KBM-7 (cell line): ENCODE results near the gene PCED1A.
A peak's percentile ranks its signal among the peaks of the same experiment; 100 is the strongest.
"Not testable (repeated sequence)": the region's sequence is repeated elsewhere in the genome, so short reads cannot be mapped to it uniquely, and the experiment has no call there.

ENCODE experiments used
- DNase-seq: peaks from one replicate; pipeline ENCODE4 v3.0.0-alpha.2; 2015
- in situ Hi-C: fragments of 300-500 bp; cut with MboI; formaldehyde crosslinking; loops from 2 replicates; pipeline ENCODE4 v1.14.3; 2020; ENCODE audit warnings: low sequenced_read_pairs, low pct_unique_long_range_greater_than_20kb, mixed read lengths

PCED1A gene

GRCh38 chr20:2835331-2835796, 5.1 kb downstream of the PCED1A start:
- in situ Hi-C loops = no loop called here
- no peak for DNase-seq

- in situ Hi-C loops = no loop called here
- no peak for DNase-seq
Observed at GRCh38 chr20:2834401-2835110, 5.9 kb downstream of the PCED1A start.

GRCh38 chr20:2833761-2834160, 6.7 kb downstream of the PCED1A start:
- DNase-seq = no peak
- in situ Hi-C loops = no loop called here

GRCh38 chr20:2831206-2831605, 9.2 kb downstream of the PCED1A start:
- not testable (repeated sequence) for DNase-seq

GRCh38 chr20:2829376-2829775, 11.1 kb downstream of the PCED1A start:
- in situ Hi-C loops = no loop called here
- no peak for DNase-seq

More at GRCh38 chr20:2831206-2831605, 9.2 kb downstream of the PCED1A start:
- in situ Hi-C loops = not testable (repeated sequence)

- in situ Hi-C loops = no loop called here
Observed at GRCh38 chr20:2826655-2827054, 13.8 kb downstream of the PCED1A start.

GRCh38 chr20:2825761-2826160, 14.7 kb downstream of the PCED1A start:
- DNase-seq = no peak
- in situ Hi-C loops = no loop called here

More at GRCh38 chr20:2826655-2827054, 13.8 kb downstream of the PCED1A start:
- DNase-seq = peak; percentile 13

GRCh38 chr20:2822073-2822472, 18.4 kb downstream of the PCED1A start:
- in situ Hi-C loops = no loop called here
- peak; percentile 42 for DNase-seq

GRCh38 chr20:2820896-2821869, 19.3 kb downstream of the PCED1A start:
- DNase-seq = no peak
- in situ Hi-C loops = no loop called here

- in situ Hi-C loops = no loop called here
- no peak for DNase-seq
Observed at GRCh38 chr20:2820084-2820895, 20.2 kb downstream of the PCED1A start.

- in situ Hi-C loops = no loop called here
- DNase-seq = no peak
Observed at GRCh38 chr20:2817891-2818595, 22.4 kb downstream of the PCED1A start.

- DNase-seq = no peak
- in situ Hi-C loops = no loop called here
Observed at GRCh38 chr20:2817341-2817726, 23.1 kb downstream of the PCED1A start.

- DNase-seq = peak; percentile 52
- in situ Hi-C loops = no loop called here
Observed at GRCh38 chr20:2816583-2817340, 23.7 kb downstream of the PCED1A start.

GRCh38 chr20:2816030-2816582, 24.3 kb downstream of the PCED1A start, which contains the start of gene TMEM239:
Gene TMEM239 (plus strand): TSS chr20:2816364. CDS start chr20:2816555, 191 bp downstream.
- in situ Hi-C loops = no loop called here
- DNase-seq = no peak

- no peak for DNase-seq
- in situ Hi-C loops = no loop called here
Observed at GRCh38 chr20:2815242-2815900, 25.1 kb downstream of the PCED1A start.

GRCh38 chr20:2814587-2815051, 25.8 kb downstream of the PCED1A start, which contains the start of gene C20orf141:
Gene C20orf141 (plus strand): TSS chr20:2814987. CDS start chr20:2815185, 198 bp downstream.
- DNase-seq = peak; percentile 53
- in situ Hi-C loops = no loop called here

- in situ Hi-C loops = no loop called here
- DNase-seq = no peak
Observed at GRCh38 chr20:2814076-2814475, 26.4 kb downstream of the PCED1A start.
